K562 (cell line): ENCODE results near the gene UROD. TPM values are rescaled to one million over a fixed set of nuclear protein-coding genes. Genes with fewer than 3 reads are reported as not detected.
A peak's percentile ranks its signal among the peaks of the same experiment; 100 is the strongest.

Source experiments
- AFF1 ChIP-seq, 2 experiments: fragments of 450-650 bp; IDR thresholded peaks; 2 replicates each; pipeline ENCODE4 v1.6.1; 2018; ENCODE audit warnings: mild to moderate bottlenecking in 2 of 2, low read depth in 1 of 2; ENCODE audit not compliant: partially characterized antibody in 2 of 2
- FOSL1 ChIP-seq: fragments of 200-800 bp; sonication (Bioruptor generic); conservative IDR thresholded peaks from 2 replicates; pipeline ENCODE4 v1.6.1; 2016; ENCODE audit warnings: missing genetic modification characterization, missing compliant biosample characterization
- FOXP4 ChIP-seq: sonication (generic); formaldehyde crosslinking; IDR thresholded peaks from 2 replicates; pipeline ENCODE4 v1.8.0; 2022; ENCODE audit warnings: mild to moderate bottlenecking, missing genetic modification reagents, borderline replicate concordance
- GATA2 ChIP-seq: sonication (generic); formaldehyde crosslinking; IDR thresholded peaks from 2 replicates; pipeline ENCODE4 v1.4.0; 2020; ENCODE audit warnings: mild to moderate bottlenecking, missing genetic modification reagents
- L3MBTL2 ChIP-seq: fragments of 450-650 bp; IDR thresholded peaks from 2 replicates; pipeline ENCODE4 v1.6.1; 2016; ENCODE audit warnings: mild to moderate bottlenecking, moderate library complexity
- LEF1 ChIP-seq: fragments of 450-650 bp; IDR thresholded peaks from 2 replicates; pipeline ENCODE4 v1.6.1; 2016; ENCODE audit warnings: mild to moderate bottlenecking
- MEF2D ChIP-seq: conservative IDR thresholded peaks from 2 replicates; pipeline ENCODE4 v1.6.1; 2016; ENCODE audit warnings: low read depth, missing genetic modification characterization, missing compliant biosample characterization
- PHF21A ChIP-seq: fragments of 450-650 bp; IDR thresholded peaks from 2 replicates; pipeline ENCODE4 v1.6.1; 2017; ENCODE audit warnings: low read depth, borderline replicate concordance
- POLR2G ChIP-seq: fragments of 200-400 bp; formaldehyde crosslinking; IDR thresholded peaks from 2 replicates; pipeline ENCODE4 v1.6.1; 2017; ENCODE audit warnings: low read depth, mild to moderate bottlenecking, antibody characterized with exemption, low read length, moderate library complexity
- RFX7 ChIP-seq: fragments of 250-450 bp; sonication (Bioruptor Pico); IDR thresholded peaks from 2 replicates; pipeline ENCODE4 v1.5.1; 2021; ENCODE audit warnings: mild to moderate bottlenecking
- SMAD2 ChIP-seq: fragments of 150-350 bp; IDR thresholded peaks from 2 replicates; pipeline ENCODE4 v1.6.1; 2014; ENCODE audit warnings: low read depth, mild to moderate bottlenecking, low read length
- SOX6 ChIP-seq: fragments of 450-650 bp; IDR thresholded peaks from 2 replicates; pipeline ENCODE4 v1.6.1; 2014; ENCODE audit warnings: mild to moderate bottlenecking
- TFE3 ChIP-seq: fragments of 450-650 bp; formaldehyde crosslinking; IDR thresholded peaks from 2 replicates; pipeline ENCODE4 v1.4.0; 2020; ENCODE audit warnings: mild to moderate bottlenecking, mixed read lengths
- ZNF124 ChIP-seq: sonication (generic); formaldehyde crosslinking; IDR thresholded peaks from 2 replicates; pipeline ENCODE4 v1.8.1; 2022; ENCODE audit warnings: missing genetic modification reagents
- ZNF79 ChIP-seq: fragments of 250-450 bp; sonication (Bioruptor Pico); IDR thresholded peaks from 2 replicates; pipeline ENCODE4 v1.4.0; 2020; ENCODE audit warnings: low read depth, mild to moderate bottlenecking, moderate library complexity
- polyA plus RNA-seq, 8 experiments: library from polyadenylated mRNA; depleted of rRNA in 4 of 8; stranded (reverse) in 5 of 8; unstranded in 3 of 8; fragments of >200 nt; fragmentation: Nextera tagmentation in 2 of 8; fragmentation: Illumina TruSeq in 1 of 8; extraction: Ambion mirVana in 2 of 8; extraction: Trizol in 1 of 8; gene quantifications; 2 replicates each; pipeline versions ENCODE4 v1.2.1 to v1.2.3, GENCODE V29; 2011 to 2014; ENCODE audit warnings: inconsistent platforms in 1 of 8, missing spikeins in 1 of 8
- total RNA-seq, 7 experiments: library from RNA; depleted of rRNA in 6 of 7; stranded (reverse); fragments of >200 nt in 6 of 7; fragmentation: Illumina TruSeq in 2 of 7; extraction: Trizol in 2 of 7; gene quantifications; 2 replicates each; pipeline versions ENCODE4 v1.2.1 to v1.2.3, GENCODE V29; 2011 to 2021; ENCODE audit warnings: low replicate concordance in 1 of 7
- TF ChIP-seq, protein P1 (sequence below): fragments of 450-650 bp; formaldehyde crosslinking; IDR thresholded peaks from 2 replicates; pipeline ENCODE4 v1.4.0; 2022; ENCODE audit warnings: mild to moderate bottlenecking, moderate library complexity

The UROD gene
- total and polyA plus RNA-seq, 9 of the 15 experiments (the other 6 are each of a cell fraction or from before 2014, with no cell fraction given) = 533 to 2,933 (median 1,100) TPM

GRCh38 chr1:45038661-45039364, 26.8 kb downstream of the UROD start (continued):
- TF ChIP-seq LEF1 (peak; percentile 54; the same call in 1 of the 2 replicates), ZNF124 (CRISPR knock-in tag) (no peak), FOSL1 (tag) (peak; percentile 44; the same call in 1 of the 2 replicates), ZNF79 (CRISPR knock-in tag) (0 out of 2 replicates have a peak, but pooled peaks have one; percentile 34), SMAD2 (no peak), SOX6 (peak; percentile 100), RFX7 (CRISPR knock-in tag) (no peak), GATA2 (CRISPR knock-in tag) (peak; percentile 95), AFF1 (IDR thresholded peaks at IDR 0.05; ENCODE audit: low read depth in 1 of 2, partially characterized antibody in 2 of 2) (peak in 1 of 2 experiments; percentile 45), PHF21A (no peak), L3MBTL2 (0 out of 2 replicates have a peak, but pooled peaks have one; percentile 40), TFE3 (CRISPR knock-in tag) (peak; percentile 99), FOXP4 (no peak), POLR2G (no peak), MEF2D (tag) (peak; percentile 66)
- TF ChIP-seq, protein P1, sequence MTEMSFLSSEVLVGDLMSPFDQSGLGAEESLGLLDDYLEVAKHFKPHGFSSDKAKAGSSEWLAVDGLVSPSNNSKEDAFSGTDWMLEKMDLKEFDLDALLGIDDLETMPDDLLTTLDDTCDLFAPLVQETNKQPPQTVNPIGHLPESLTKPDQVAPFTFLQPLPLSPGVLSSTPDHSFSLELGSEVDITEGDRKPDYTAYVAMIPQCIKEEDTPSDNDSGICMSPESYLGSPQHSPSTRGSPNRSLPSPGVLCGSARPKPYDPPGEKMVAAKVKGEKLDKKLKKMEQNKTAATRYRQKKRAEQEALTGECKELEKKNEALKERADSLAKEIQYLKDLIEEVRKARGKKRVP (CRISPR knock-in tag) = peak; percentile 11; the same call in 1 of the 2 replicates
